Caco-2 (cell line): ENCODE results near the gene ADM. TPM values are rescaled to one million over a fixed set of nuclear protein-coding genes. Genes with fewer than 3 reads are reported as not detected.

Experiments
- BruUV-seq: library from RNA; stranded (reverse); fragments of 400-500 nt; replicated peaks from 2 replicates; lab custom pipeline; 2021; lab: Mats Ljungman, UMichigan
- CTCF ChIA-PET: fragments of 300-600 bp; sonication (Branson Sonifier 250); formaldehyde crosslinking; loops from one replicate; lab custom pipeline; 2022; ENCODE audit warnings: antibody characterized with exemption; lab: Charles Lee
- POLR2A ChIA-PET: fragments of 300-600 bp; sonication (Branson Sonifier 250); formaldehyde crosslinking; loops from one replicate; lab custom pipeline; 2022; ENCODE audit warnings: antibody characterized with exemption; lab: Charles Lee
- DNase-seq, 2 experiments: peaks; one replicate each; pipeline versions ENCODE4 v3.0.0 to v3.0.0-alpha.2; 2020 to 2022
- H3K27me3 ChIP-seq: replicated peaks from 2 replicates; pipeline ENCODE4 v1.6.0; 2011; ENCODE audit warnings: low read length; ENCODE audit not compliant: control insufficient read depth, insufficient read depth
- H3K36me3 ChIP-seq: 2 replicates; pipeline ENCODE4 v1.5.1; 2011; ENCODE audit warnings: low read length; ENCODE audit not compliant: control insufficient read depth, insufficient read depth
- H3K4me1 ChIP-seq: fragments of 250-450 bp; sonication (Bioruptor Pico); 2 replicates; pipeline ENCODE4 v1.5.1; 2020; ENCODE audit warnings: mild to moderate bottlenecking
- H3K4me3 ChIP-seq: 2 replicates; pipeline ENCODE4 v1.5.1; 2011; ENCODE audit warnings: low read depth, mild to moderate bottlenecking, control low read depth, low read length
- H3K9me3 ChIP-seq: fragments of 250-450 bp; sonication (Bioruptor Pico); 2 replicates; pipeline ENCODE4 v1.5.1; 2020; ENCODE audit warnings: mild to moderate bottlenecking, moderate library complexity
- H3K27ac Mint-ChIP-seq: one replicate; pipeline ENCODE4 v1.8.0; 2022; ENCODE audit warnings: mixed read lengths; ENCODE audit not compliant: unreplicated experiment
- H3K27me3 Mint-ChIP-seq: one replicate; pipeline ENCODE4 v1.8.0; 2022; ENCODE audit warnings: mixed read lengths; ENCODE audit not compliant: insufficient read depth, unreplicated experiment
- H3K36me3 Mint-ChIP-seq: one replicate; pipeline ENCODE4 v1.8.0; 2022; ENCODE audit warnings: mild to moderate bottlenecking, mixed read lengths; ENCODE audit not compliant: insufficient read depth, unreplicated experiment
- H3K4me1 Mint-ChIP-seq: one replicate; pipeline ENCODE4 v1.8.0; 2022; ENCODE audit warnings: low read depth, mixed read lengths; ENCODE audit not compliant: unreplicated experiment
- H3K4me3 Mint-ChIP-seq: one replicate; pipeline ENCODE4 v1.8.0; 2022; ENCODE audit warnings: mild to moderate bottlenecking, moderate library complexity, mixed read lengths; ENCODE audit not compliant: unreplicated experiment
- H3K9me3 Mint-ChIP-seq: one replicate; pipeline ENCODE4 v1.8.0; 2022; ENCODE audit warnings: mixed read lengths; ENCODE audit not compliant: unreplicated experiment
- CTCF ChIP-seq, 2 experiments: fragments of 200-600 bp in 1 of 2; IDR thresholded peaks; 1 replicate in 1 of 2; 2 replicates in 1 of 2; pipeline versions ENCODE4 v1.5.1 to v1.8.0; 2011 to 2022; ENCODE audit warnings: antibody characterized with exemption in 1 of 2, control low read depth in 1 of 2, inconsistent platforms in 1 of 2, low read depth in 1 of 2, low read length in 1 of 2, mild to moderate bottlenecking in 1 of 2, moderate library complexity in 1 of 2; ENCODE audit not compliant: insufficient read depth in 1 of 2, severe bottlenecking in 1 of 2, unreplicated experiment in 1 of 2
- intact Hi-C: fragments of 100-400 bp; cut with micrococcal nuclease; formaldehyde crosslinking; loops from one replicate; pipeline ENCODE4 v1.10.0; 2022; ENCODE audit not compliant: unreplicated experiment
- total RNA-seq: library from RNA; stranded (reverse); gene quantifications from 2 replicates; pipeline ENCODE4 v1.2.3, GENCODE V29; 2022

Gene ADM
- total RNA-seq, 1 experiment from 2014 or later: 127 TPM

- Mint-ChIP-seq H3K27me3 (no peaks in the 10 kb centered on the region), H3K36me3 (no peaks in the 10 kb centered on the region), H3K9me3 (no peaks in the 10 kb centered on the region), H3K4me1 (no peaks in the 10 kb centered on the region), H3K4me3 (no peak overlapping the region), H3K27ac (no peak overlapping the region)
- H3K4me3 ChIP-seq: no peak overlapping the region
- POLR2A ChIA-PET: no interaction called here
- DNase-seq: no peak
- no peaks in the 10 kb centered on the region for H3K9me3 ChIP-seq
- H3K36me3 ChIP-seq: no peaks in the 10 kb centered on the region
- BruUV-seq: no TSS peak
- CTCF ChIA-PET: no interaction called here
- no peak for TF ChIP-seq CTCF (IDR thresholded peaks at IDR 0.05; ENCODE audit: insufficient read depth in 1 of 2, low read depth in 1 of 2, low read length in 1 of 2, severe bottlenecking in 1 of 2, unreplicated experiment in 1 of 2)
- H3K27me3 ChIP-seq: no peaks in the 10 kb centered on the region
- H3K4me1 ChIP-seq: peaks cover 6% of the 10 kb centered on the region; the same call in 1 of the 2 replicates
- intact Hi-C loops: no loop called here
These were observed 38.9 kb upstream of the ADM start for GRCh38 chr11:10265936-10266335.

- no peaks in the 10 kb centered on the region for H3K36me3 ChIP-seq
- Mint-ChIP-seq H3K4me3 (no peak overlapping the region), H3K36me3 (no peaks in the 10 kb centered on the region), H3K27ac (no peak overlapping the region), H3K4me1 (no peaks in the 10 kb centered on the region), H3K27me3 (no peaks in the 10 kb centered on the region), H3K9me3 (no peaks in the 10 kb centered on the region)
- BruUV-seq: no TSS peak
- no peak for DNase-seq
- TF ChIP-seq CTCF (IDR thresholded peaks at IDR 0.05; ENCODE audit: insufficient read depth in 1 of 2, low read depth in 1 of 2, low read length in 1 of 2, severe bottlenecking in 1 of 2, unreplicated experiment in 1 of 2): no peak
- H3K4me3 ChIP-seq: no peak overlapping the region
- no peaks in the 10 kb centered on the region for H3K9me3 ChIP-seq
- intact Hi-C loops: no loop called here
- ChIA-PET CTCF (no interaction called here), POLR2A (no interaction called here)
- H3K27me3 ChIP-seq: no peaks in the 10 kb centered on the region
- H3K4me1 ChIP-seq: peaks cover 6% of the 10 kb centered on the region; the same call in 1 of the 2 replicates
These were observed 37.1 kb upstream of the ADM start for GRCh38 chr11:10267821-10268220.

DNA sequence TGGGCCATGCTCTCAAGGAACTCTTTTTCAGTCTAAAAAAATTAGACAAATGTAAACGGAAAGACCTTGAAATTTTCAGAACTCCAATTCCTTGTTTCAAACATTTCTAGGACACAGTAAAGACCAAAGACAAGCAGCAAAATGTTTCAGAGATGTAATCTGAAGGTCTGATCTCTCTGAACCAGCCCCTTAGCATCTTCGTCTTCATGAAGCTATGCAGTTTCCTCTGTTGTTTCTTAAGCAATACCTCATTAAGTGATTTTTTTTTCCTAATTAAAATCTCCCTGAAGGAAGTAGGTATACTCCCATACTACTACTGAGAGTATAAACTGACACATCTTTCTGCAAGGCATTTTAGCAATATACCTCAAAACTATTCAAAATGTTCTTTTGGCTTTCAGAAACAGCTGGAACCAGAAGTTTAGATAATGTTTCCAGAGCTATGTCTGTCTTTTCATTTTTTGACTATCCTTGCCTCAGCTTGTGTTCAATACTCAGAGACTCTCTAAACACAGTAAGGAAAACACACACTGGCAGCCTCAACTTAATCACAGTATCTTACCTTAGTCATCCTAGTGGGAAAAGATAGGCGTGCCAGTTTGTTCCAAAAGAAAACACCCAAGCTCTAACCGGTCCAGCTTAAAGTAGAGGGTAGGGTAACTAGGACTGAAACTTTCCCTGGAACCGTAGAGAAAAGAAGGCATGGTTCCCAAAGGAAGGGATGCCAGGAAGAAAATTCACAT, 36.0 kb upstream of the ADM start:
- CTCF ChIA-PET: no interaction called here

More for the DNA sequence above, 36.0 kb upstream of the ADM start:
- DNase-seq: no peak
- Histone ChIP-seq H3K27me3 (no peaks in the 10 kb centered on the region), H3K4me3 (no peak overlapping the region), H3K4me1 (peaks cover 6% of the 10 kb centered on the region; the same call in 1 of the 2 replicates), H3K36me3 (no peaks in the 10 kb centered on the region), H3K9me3 (no peaks in the 10 kb centered on the region)
- TF ChIP-seq CTCF (IDR thresholded peaks at IDR 0.05; ENCODE audit: insufficient read depth in 1 of 2, low read depth in 1 of 2, low read length in 1 of 2, severe bottlenecking in 1 of 2, unreplicated experiment in 1 of 2): no peak
- no peaks in the 10 kb centered on the region for H3K4me1 Mint-ChIP-seq
- no peaks in the 10 kb centered on the region for H3K9me3 Mint-ChIP-seq
- intact Hi-C loops: no loop called here
- POLR2A ChIA-PET: no interaction called here
- no peak overlapping the region for H3K4me3 Mint-ChIP-seq
- no peaks in the 10 kb centered on the region for H3K27me3 Mint-ChIP-seq
- BruUV-seq: no TSS peak
- H3K27ac Mint-ChIP-seq: no peak overlapping the region
- no peaks in the 10 kb centered on the region for H3K36me3 Mint-ChIP-seq
